Neural cell (in vitro differentiated cells): ENCODE measurements around the gene BLCAP.
"Not testable (repeated sequence)": the region's sequence is repeated elsewhere in the genome, so short reads cannot be mapped to it uniquely, and the experiment has no call there.

ENCODE experiments used
- CTCF ChIP-seq: fragments of 450-650 bp; IDR thresholded peaks from 2 replicates; pipeline ENCODE4 v1.5.1; 2014; ENCODE audit warnings: antibody characterized with exemption, mild to moderate bottlenecking, moderate library complexity; ENCODE audit not compliant: poor library complexity, severe bottlenecking
- EP300 ChIP-seq: fragments of 450-650 bp; conservative IDR thresholded peaks from 2 replicates; pipeline ENCODE4 v1.6.1; 2014; ENCODE audit warnings: antibody characterized with exemption, mild to moderate bottlenecking, moderate library complexity; ENCODE audit not compliant: poor library complexity, severe bottlenecking
- EZH2 ChIP-seq: fragments of 200-600, 300-800 bp; shearing (Covaris generic), sonication (generic); IDR thresholded peaks from 2 replicates; pipeline ENCODE4 v1.6.1; 2014; ENCODE audit warnings: antibody characterized with exemption, low read length, borderline replicate concordance, mild to moderate bottlenecking; ENCODE audit not compliant: insufficient read depth, poor library complexity, severe bottlenecking
- MXI1 ChIP-seq: fragments of 450-650 bp; conservative IDR thresholded peaks from 2 replicates; pipeline ENCODE4 v1.6.1; 2014; ENCODE audit warnings: antibody characterized with exemption, mild to moderate bottlenecking; ENCODE audit not compliant: poor library complexity, severe bottlenecking
- POLR2AphosphoS5 ChIP-seq: IDR thresholded peaks from 2 replicates; pipeline ENCODE4 v1.6.1; 2012
- RAD21 ChIP-seq: fragments of 450-650 bp; conservative IDR thresholded peaks from 2 replicates; pipeline ENCODE4 v1.6.1; 2014; ENCODE audit warnings: antibody characterized with exemption, mild to moderate bottlenecking, moderate library complexity
- REST ChIP-seq: IDR thresholded peaks from 2 replicates; pipeline ENCODE4 v1.6.1; 2012; ENCODE audit warnings: borderline replicate concordance
- SMC3 ChIP-seq: fragments of 450-650 bp; conservative IDR thresholded peaks from 2 replicates; pipeline ENCODE4 v1.6.1; 2014; ENCODE audit warnings: antibody characterized with exemption, mild to moderate bottlenecking, moderate library complexity; ENCODE audit not compliant: poor library complexity
- TAF1 ChIP-seq: IDR thresholded peaks from 2 replicates; pipeline ENCODE4 v1.6.1; 2012; ENCODE audit warnings: low read depth

- not testable (repeated sequence) for TF ChIP-seq CTCF, EP300, REST, EZH2, RAD21, POLR2AphosphoS5, TAF1, MXI1, SMC3
These were observed 49.8 kb upstream of the BLCAP start for GRCh38 chr20:37577436-37577835.
